Transverse colon (tissue), 4 donors: ENCODE measurements around the gene NOC2L.

Experiments used
- CTCF ChIP-seq, 5 experiments: fragments of 200-600 bp in 3 of 5; fragments of 450-650 bp in 2 of 5; sonication (generic) in 3 of 5; IDR thresholded peaks; 1 replicate in 2 of 5; 2 replicates in 3 of 5; pipeline ENCODE4 v1.5.1; 2016 to 2017; ENCODE audit warnings: antibody characterized with exemption in 5 of 5, inconsistent platforms in 3 of 5, mild to moderate bottlenecking in 2 of 5, moderate library complexity in 1 of 5
- POLR2A ChIP-seq: fragments of 450-650 bp; IDR thresholded peaks from one replicate; pipeline ENCODE4 v1.6.1; 2016; ENCODE audit warnings: antibody characterized with exemption, mild to moderate bottlenecking, moderate library complexity
- POLR2AphosphoS5 ChIP-seq, 3 donors: sonication (generic); formaldehyde crosslinking; IDR thresholded peaks; one replicate each; pipeline ENCODE4 v1.6.1; 2016; ENCODE audit warnings: antibody characterized with exemption in 3 of 3

GRCh38 chr1:947958-948357 is 11.1 kb downstream of the NOC2L start:
- TF ChIP-seq CTCF (IDR thresholded peaks at IDR 0.05) = no peak
- no peak for TF ChIP-seq POLR2A
- TF ChIP-seq POLR2AphosphoS5 (IDR thresholded peaks at IDR 0.05) = no peak
